ENCODE data around the gene MRPS5.

MRPS5 gene

DNA sequence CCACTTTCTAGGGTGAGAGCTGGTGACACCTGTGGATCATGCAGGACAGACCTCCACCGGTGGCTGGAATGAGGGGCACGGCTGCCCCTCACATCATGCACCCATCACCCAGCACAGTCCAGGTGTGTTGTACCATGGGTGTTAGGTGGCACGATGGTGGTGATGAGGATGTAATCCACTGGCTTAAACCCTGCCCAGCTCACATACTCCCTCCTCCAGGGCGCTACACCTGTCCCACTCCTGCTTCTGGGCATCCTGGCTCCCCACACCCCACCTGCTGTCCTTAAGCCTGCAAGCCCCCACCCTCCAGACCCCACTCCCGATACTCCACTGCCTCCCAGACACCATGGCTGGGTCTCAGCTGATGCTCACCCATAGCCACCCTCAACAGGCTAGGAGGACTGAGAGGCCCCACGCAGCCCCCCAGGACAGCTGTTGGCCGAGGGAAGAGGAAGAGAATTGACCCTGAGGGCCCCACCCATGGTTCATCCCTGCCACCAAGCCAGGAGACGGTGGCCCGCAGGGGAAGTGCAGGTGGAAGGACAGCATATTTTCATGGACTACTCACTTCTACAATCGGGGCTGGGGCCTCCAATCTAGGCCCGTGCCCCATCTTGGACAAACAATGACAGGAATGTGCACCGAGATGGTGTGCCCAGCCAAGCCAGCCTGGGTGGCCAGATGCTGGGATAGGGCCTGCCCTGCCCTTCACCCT, 61.8 kb downstream of the MRPS5 start:
- DNase-seq = no peak

DNA sequence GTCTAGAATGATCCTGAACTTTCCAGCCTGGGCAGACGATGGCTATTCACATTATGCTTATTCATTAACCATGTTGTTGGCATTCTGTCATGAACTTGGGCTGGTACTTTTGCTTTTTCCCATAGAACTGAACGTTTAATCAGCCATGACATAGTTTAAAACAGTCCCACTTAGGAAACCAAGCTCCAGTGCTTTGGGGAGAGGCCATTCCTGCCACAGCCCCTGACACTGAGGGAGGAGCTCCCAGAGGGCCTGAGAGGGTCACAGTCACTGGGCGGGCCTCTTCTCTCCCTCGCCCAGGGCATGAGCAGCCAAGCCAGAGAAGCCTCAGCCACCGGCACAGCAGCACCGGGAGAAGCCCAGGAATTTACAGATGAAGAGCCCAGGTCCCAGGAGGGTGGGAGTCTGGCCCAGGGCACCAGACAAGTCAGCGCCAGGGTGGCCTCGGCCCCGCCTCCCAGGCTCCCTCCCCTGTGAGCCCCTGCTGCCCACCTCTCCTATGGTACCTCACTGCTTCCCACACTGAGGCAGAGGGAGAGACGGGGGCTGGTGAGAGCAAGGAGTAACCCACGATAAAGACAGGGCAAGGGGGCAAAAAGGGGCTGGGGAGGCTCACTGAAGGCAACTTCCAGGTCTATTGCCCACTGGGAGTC, 62.5 kb downstream of the MRPS5 start:
- no peak for DNase-seq

DNA sequence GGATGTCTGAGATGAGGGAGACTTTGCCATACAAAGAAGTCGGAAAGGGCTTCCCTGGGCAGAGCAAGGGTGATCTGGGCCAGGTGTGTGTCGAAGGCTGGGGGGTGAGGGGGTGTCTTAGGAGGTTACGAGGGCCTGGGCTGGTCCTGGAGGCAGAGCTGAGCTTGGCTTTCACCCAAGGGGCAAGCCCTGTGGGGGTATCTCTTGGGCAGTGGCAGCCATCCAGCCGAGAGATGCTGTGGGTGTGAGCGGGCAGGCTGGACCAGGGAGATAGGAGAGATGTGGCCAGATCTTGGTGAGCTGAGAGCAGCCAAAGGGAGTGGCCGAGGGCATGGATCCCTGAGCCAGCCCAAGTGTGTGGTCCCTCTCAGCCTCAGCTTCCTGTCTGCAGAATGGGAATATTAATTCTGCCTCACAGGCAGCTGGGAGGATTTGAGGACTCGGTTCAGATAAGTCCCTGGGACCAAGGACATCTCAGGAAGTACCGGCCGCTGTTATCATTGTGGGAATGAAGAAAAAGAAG, 63.1 kb downstream of the MRPS5 start:
- no peak for DNase-seq

DNA sequence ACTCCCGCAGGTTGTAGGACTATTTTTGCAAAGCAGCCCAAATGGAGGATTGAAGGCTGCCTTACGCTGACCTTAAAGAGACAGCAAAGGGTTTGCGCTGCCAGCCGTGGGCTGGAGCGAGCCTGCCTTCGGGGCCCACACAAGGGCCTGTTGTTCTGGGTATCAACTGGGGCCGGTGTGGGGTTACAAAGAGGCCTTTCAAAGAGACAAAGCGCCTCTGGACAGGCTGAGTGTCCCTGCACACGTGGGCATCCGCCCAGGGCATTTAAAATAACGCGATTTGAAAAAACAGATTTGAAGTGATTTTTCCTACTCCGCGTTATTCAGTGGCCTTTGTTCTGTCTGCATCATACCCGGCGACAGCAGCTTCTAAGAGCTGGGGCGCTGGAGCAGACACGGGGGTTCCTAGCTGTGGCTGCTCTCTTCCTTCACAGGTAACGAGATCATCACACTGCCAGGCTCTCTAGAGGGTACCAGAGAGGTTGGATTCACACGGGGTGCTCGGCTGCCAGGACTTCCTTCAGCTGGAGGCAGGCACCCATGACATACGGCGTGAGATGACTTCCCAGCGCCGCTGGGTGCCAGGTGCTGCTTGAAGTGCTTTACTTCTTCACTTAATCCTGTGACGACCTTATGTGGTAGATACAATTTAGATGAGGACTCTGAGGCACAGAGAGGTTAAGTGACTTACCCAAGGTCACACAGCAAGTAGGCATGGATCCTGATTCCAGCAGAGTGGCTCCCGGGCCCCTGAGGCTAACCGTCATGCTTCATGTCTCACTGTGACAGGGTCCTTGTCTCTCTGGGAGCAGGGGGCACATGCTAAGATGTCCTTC, 63.9 kb downstream of the MRPS5 start:
- DNase-seq = no peak

DNA sequence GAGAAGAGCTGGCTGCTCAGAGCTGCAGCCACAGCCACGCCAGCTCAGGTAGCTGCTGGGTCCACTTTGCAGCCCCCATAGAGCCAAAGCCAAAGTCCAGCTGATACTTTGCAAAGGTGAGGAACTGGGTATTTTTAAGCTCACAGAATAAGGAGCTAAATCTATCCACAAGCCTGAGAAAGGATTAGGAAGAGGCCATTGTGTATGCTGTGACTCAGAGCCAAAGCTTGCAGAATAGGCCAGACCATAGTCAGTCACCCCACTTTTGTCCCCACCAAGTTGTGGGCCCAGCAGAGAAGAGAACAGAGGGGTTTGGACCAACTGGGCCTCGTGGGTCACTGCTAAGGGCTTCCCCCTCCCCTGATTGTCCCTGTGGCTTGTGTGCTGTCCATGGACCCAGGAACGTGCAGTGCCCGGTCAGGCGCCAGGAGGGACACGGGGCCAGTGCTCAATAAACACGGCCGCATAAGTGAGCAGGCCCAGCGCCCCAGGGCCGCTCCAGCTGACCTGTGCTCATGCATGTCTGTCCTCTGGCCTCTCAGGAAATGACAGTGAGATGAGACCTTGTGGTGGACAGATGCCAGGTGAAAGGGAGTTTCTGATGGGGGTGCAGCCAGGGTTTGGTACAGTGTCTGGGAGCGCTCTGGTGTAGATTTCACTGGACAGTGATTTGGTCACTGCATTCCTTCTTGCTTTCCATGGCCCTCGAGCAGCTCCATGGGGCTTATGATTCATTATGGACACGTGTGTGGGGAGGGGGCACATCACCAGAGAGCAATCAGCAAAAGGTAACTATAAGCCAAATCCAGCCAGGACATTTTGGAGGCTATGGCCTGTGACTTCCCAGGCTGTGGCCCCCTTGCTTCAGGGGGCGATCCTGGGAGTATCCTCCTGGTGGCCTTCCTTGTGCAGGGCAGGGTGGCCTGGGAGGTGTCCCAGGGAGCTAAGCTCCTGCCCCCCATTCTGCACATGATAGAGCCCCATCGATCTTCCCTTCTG, 64.8 kb downstream of the MRPS5 start:
- no peak for DNase-seq

DNA sequence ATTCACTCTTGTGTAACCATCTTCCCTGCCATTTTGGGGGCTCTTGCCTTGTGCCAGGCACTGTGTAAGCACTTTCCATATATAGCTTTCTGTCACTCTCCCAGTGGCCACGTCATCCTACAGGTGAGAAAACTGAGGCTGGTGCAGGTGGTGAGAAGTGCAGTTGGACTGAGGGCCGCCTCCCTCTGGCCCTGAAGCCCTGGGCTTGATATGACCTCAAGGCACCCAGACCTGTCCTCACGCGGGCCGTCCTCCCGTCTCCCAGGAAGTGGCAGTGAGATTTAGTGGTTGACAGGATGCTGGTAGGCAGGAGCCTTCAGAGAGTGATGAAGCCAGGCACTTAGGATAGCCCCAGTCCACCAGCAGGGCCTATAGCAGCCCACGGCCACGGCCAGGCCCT, 65.6 kb downstream of the MRPS5 start:
- DNase-seq = no peak

DNA sequence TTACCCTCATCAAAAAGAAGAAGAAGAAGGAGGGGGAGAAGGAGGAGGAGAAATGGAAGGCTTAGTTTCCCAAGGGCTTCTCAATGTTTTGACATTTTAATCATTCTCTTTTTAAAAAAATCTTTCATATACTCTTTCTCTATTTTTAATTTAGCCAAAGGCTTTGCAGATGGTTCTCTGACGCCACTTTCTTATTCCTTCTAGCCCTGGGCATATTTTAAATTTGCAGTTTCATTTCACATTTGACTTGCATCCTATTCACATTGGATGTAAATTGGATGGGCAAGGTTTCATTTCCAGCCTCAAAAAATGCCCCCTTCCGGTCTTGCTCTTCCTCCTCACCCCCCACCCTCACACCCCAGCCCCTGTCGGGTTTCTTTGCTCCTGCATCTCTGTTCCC, 66.3 kb downstream of the MRPS5 start:
- no peak for DNase-seq

DNA sequence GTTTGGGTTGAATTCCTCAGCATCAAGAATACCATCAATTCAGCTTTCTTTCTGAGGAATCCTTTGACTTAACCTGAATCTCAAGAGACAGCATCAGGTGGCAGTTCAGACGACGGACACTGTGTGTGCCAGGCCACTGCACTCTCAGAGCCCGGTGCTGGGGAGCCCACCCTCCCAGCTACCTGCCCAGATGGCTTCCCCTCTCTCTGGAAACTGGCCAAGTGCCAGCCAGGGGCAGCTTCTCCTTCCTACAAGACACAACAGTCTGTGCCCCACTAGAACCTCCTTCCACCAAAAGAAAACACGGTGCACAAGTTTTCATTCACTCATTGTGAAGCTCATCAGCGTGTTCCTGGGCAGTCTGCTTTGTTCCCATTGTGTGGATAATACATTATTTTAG, 67.6 kb downstream of the MRPS5 start:
- DNase-seq = no peak

DNA sequence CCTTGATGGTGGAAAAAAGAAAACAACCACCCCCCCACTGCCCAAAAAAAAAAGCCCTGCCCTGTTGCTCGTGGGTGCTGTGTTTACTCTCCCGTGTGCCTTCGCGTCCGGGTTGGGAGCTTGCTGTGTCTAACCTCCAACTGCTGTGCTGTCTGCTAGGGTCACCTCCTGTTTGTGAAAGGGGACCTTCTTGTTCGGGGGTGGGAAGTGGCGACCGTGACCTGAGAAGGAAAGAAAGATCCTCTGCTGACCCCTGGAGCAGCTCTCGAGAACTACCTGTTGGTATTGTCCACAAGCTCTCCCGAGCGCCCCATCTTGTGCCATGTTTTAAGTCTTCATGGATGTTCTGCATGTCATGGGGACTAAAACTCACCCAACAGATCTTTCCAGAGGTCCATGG, 68.1 kb downstream of the MRPS5 start:
- no peak for DNase-seq

DNA sequence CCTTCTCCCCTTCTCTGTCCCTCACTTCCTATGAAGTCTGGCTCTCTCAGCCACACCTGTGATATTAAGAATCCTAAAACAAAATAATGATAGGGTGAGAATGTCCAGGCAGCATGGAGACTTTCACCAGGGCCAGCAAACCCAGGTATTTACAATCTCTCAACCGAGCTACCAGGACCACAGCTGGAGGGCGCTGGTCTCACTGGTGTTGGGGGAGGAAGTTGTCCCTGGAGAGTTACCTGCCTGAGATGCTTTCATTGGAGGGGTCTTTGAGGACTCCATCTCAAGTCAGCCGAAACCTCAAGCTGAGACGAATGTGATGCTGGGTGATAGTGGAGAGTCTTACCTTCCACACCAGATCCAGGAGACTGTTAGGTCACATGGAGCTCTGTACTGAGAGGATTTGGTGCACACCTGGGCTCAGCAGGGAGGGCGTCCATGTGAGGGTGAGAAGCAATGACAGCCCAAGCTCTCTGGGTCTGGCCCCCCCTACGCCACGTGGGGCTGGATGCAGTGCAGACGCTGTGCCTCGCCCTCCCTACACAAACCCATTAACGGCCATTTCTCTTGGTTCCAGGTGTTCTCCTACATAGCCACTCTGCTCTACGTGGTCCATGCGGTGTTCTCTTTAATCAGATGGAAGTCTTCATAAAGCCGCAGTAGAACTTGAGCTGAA, 68.7 kb downstream of the MRPS5 start:
- no peak for DNase-seq

DNA sequence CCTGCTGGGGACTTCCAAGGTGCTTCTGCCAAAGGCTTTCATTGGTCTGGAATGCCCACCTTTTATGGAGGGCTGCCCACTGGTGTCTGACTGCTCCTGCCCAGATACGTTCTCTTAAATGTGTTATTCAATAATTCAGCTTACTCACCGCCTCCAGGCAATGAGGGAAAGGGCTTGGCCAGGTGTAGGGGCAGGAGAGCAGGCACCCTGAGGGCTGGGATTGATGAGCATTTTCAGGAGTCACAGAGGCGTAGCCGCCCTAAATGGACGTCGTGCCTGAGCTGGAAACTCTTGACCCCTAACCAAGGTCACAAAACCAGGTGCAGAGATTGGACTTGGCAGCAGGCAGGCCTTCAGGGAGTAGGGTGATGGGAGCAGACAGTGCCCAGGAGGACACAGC, 69.3 kb downstream of the MRPS5 start:
- DNase-seq = no peak

DNA sequence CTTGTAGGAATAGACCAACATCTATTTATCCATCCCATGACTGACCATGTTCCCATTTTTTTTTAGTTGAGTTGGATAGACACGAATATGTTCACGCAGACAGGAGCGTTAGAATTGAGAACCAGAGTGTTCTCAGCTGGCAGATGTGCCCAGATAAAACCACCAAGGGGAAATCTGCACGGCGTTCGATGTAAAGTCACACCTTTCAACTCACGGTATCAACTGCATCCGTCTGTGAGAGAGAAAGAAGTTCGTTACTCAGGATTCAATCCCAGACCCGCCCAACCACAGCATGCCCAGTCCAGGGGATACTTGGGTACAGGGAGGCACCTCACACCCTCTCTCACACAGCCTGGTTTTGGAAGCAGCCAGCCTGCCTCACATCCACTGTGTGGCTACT, 70.0 kb downstream of the MRPS5 start:
- DNase-seq = no peak

DNA sequence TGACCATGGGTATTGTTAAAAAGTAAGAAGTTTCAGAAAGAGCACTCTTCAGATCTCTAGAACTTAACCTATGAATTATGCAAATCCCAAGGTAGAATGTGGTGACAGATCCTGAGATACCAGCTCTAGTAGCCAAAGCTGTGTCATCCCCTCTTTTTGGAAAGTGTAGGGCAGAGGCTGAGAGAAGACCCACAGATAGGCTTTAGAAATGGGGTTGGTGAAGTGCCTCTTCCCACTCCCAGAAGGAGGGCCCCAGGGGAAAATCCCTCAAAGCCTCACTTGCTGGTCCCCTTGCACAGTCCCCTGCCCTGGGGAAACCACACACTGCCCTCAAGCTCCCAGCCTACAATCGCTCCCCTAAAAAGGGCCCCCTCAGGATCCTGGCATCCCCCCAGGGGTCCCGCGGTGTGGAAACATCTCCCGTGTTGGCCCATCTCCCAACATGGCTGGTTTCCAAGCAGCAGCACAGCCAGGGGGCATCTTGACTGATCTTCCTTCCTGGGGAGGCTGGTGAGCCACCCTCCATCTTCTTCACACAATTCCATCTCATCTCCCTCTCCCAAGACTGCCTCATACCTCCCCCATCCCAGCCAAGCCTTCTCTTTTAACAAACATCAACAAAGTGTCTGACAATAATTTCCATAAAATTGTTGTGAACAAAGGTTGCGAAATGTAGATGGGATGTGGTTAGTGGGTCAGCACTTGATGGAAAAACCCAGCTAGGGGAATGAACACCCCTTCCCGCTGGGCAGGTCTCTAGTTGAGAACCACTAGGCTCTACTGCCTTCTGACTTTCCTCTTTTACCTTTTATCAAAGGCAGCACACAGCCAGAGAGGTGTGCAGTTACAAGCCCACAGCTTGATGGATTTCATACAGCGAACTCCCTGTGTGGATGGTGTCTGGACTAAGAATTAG, 71.0 kb downstream of the MRPS5 start:
- no peak for DNase-seq

DNA sequence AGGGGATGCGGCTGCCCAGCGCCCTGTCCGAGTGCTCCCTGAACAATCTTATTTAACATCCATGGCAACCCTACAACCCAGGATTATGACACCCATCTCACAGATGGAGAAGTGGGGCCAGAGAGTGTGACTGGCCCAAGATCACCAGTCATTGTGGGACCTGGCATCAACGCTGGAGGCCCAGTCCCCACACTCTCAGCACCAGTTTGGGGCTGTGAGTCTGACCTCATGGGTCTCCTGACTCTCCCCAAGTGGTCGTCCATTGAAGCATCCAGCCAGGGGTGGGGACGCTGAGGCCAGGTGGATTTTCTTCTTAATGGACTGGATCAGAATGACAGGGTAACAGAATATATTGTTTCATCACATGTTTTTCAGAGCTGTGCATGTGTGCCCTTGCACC, 71.6 kb downstream of the MRPS5 start:
- DNase-seq = no peak

DNA sequence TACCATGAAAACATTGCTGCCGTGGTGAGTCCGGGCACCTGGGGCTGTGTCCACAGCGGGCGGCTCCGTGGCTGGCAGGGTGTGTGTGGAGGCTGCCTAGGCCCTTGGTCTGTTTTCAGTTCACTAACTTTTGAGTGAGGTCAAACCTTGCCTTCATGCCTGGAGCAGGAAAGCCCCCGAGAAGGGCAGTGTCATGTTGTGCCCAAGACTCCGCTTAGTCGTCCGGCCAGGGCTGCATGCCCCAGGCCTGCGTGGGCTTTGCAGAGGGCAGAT, 72.0 kb downstream of the MRPS5 start:
- no peak for DNase-seq

DNA sequence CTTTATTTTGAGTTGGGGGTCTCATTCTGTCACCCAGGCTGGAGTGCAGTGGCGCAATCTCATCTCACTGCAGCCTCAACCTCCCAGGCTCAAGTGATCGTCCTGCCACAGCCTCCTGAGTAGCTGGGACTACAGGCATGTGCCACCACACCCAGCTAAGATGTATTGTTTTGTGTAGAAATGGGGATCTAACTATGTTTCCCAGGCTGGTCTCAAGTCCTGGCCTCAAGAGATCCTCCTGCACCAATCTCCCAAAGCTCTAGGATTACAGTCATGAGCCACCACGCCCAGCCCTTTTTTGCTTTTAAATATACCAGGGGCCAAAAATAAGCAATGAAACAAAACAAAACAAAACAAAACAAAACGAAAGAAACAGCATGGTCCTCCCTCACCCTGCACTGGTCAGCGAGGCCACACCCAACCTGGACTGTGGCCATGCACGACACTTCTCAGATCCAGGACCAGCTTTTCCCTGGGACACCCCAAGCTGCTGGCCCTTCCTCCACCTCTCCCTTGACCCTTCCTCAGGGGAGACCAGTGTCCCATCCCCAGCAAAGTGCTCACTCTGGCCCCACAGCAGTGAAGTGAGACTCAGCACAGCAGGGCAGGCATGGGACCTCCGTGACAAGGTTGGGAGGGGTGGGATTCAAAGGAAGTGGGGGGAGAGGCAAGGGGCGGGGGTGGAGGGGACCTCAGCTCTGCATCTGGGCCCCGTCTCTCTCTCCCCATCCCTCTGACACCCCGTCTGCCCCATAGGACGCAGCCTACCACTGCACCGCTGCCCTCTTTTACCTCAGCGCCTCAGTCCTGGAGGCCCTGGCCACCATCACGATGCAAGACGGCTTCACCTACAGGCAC, 72.6 kb downstream of the MRPS5 start:
- no peak for DNase-seq

DNA sequence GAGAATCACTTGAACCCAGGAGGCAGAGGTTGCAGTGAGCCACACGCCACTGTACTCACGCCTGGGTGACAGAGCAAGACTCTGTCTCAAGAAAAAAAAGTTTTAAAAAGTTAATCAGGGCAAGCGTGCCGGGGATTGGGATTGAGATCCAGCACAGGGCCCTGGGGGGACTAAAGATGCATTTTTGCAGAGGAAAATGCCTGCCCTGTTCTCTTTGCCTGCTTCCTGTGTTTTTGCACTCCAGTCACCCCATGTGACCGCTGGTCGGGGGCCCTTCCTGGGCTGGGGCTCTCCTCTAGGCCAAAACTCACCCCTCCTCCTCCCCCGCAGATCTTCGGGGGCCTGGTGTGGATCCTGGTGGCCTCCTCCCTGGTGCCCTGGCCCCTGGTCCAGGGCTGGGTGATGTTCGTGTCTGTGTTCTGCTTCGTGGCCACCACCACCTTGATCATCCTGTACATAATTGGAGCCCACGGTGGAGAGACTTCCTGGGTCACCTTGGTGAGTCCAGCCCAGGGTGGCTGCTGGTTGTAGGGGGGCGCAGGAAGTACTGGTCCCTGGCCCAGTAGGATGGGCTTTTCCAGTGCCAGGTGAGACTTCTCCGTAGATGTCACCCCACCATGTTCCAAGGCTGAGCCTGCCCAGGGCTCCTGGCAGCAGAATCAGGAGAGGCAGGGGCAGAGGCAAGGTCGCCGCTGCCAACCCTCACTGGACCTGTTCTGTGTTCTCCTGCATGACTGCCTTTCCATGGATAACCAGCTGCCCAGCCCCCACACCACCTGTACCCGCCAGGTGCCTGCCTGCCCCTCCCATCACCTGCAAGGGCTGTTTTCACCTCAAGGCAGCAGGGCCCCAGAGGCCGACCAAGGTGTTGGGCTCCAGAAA, 73.7 kb downstream of the MRPS5 start:
- no peak for DNase-seq

DNA sequence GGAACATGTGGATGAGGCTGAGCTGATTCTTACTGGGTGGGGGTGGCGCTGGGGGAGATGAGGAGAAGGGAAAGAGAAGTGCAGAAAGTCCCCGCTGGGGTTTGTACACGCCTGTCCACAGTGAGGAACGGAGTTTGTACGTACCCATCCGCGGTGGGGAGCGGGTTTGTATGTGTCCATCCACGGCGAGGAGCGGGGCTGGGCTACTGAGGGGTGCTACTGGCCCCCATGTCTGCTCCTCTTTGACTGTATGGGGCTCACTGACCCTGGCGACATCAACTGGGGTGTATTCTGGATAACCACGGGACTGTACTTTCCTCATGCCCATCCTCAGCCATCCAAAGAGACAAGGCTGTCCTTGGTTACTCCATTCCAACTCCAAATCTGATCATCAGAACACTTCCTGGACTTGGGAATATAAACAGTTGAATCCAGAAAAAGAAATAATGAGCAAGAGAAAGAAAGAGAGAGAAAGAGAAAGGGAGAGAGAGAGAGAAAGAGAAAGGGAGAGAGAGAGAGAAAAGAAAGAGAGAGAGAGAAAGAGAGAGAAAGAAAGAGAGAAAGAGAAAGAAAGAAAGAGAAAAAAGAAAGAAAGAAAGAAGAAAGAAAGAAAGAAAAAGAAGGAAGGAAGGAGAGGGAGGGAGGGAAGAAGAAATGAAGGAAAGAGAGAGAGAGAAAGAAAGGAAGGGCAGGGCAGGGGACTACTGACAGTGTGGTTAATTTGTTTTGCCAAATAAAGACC, 75.1 kb downstream of the MRPS5 start:
- DNase-seq = no peak
